HG03565 (cell line): ENCODE data around the gene SLC6A2.

Experiments
- ATAC-seq: cut with Tn5 transposase; IDR thresholded peaks from one replicate; pipeline ENCODE4 v1.9.1; 2021; ENCODE audit warnings: mild to moderate bottlenecking, moderate library complexity; ENCODE audit not compliant: unreplicated experiment

The SLC6A2 gene

DNA sequence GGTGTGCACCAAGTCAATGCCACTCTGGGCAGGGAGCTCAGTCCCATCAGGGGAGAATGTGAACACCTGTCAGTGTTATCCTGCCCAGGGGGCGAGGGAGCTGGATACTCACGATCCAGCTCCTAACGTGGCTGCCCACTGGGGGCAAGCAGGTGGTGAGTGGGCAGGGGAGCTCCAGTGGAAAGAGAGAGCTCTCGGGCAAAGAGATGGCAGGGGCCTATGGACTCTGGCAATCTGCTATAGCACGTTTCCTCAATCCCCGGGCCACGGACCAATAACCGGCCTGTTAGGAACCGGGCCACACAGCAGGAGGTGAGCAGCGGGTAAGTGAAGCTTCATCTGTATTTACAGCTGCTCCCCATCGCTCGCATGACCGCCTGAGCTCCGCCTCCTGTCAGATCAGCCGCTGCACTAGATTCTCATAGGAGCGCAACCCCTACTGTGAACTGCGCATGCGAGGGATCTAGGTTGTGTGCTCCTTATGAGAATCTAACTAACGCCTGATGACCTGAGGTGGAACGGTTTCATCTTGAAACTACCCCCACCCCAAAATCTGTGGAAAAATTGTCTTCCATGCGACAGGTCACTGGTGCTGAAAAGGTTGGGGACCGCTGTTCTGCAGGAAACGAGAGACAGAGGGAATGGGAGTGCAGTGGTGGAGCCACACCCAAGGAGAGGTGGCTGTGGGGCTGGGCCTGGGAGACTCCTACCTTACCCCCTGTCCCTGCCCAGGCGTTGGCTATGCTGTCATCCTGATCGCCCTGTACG is 15.6 kb downstream of the SLC6A2 start:
- no peak for ATAC-seq

GRCh38 chr16:55671974-55672280 is 16.1 kb downstream of the SLC6A2 start:
- no peak for ATAC-seq

- no peak for ATAC-seq
These were observed 16.7 kb downstream of the SLC6A2 start for GRCh38 chr16:55672471-55672870.

DNA sequence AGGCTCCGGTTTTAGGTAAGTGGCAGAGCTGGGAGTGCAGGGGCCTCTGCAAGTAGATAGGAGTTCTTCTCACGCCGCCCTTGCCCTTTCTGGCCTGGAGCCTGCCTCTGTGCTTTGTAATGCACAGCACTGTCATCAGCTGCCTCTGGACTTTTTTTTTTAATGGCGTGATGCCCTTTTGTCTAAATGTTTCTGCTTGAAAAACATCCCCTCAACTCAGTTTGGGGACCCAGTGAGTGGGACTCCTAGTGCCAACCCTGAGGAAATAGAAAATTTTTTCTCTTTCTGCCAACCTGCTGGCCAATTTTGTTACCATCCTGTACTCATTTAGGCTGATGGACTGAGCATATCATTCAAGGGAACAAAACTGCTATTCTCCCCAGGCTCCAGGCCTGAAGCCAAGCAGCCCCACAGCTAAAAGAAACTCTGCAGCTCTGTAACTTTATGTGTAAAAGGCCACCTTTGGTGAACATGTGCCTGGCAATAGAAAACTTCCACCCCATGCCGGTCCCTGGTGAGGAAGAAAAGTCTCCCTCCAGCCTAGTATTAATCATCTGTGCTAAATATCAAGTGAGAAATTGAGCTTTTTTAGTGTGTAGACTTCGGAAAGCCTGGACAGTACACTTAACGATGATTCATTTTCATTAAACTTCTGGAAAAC is 22.5 kb downstream of the SLC6A2 start:
- no peak for ATAC-seq

DNA sequence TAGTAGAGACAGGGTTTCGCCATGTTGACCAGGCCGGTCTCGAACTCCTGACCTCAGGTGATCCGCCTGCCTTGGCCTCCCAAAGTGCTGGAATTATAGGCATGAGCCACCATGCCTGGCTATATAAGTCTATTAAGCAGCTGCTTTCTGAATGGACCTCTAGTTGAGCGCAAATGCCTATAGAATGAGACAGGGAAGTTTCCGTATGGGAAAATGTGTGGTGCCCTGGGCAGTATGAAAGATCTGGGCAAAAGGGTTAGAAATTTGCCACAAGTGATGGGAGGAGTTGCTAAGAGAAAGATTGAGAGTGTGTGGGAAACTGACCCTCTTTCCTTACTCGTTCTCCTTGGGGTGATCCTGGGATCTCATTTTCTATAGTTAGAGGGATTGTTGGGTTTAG is 26.3 kb downstream of the SLC6A2 start:
- no peak for ATAC-seq

DNA sequence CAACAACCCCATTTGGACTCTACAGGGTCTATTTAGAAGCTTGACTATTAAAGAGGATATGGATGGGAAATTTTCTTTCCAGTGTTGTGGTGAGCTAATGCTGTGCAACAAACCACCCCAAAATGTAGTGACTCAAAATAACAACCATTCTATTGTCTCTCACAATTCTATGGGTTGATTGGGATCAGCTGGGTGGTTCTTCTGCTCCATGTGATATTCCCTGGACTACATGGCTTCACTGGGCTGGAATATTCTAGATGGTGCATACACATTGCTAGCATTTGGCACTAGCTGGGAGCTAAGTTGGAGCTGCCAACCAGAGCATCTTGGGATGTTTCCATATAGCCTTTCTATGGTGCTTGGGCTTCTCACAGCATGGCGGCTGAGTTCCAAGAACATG is 30.2 kb downstream of the SLC6A2 start:
- no peak for ATAC-seq

DNA sequence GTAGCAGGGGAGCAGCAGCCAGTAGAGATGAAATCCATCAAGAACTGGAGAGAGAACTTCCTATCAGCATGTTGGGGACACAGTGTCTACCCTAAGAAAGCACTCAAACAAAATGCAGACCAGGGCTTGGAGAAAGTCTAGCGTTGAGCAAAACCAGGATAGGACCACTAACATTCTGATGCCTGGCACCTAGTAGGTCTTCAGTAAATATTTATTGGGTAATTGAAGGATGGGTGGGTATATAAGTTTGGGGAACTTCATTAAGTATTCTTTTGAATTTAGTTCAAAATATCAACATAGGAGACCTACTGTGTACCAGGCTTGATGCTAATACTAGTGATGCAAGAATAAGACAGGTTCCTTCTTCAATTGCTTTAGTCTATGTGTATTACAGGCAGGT is 30.9 kb downstream of the SLC6A2 start:
- no peak for ATAC-seq

- no peak for ATAC-seq
These were observed 32.0 kb downstream of the SLC6A2 start for GRCh38 chr16:55687802-55688201.

DNA sequence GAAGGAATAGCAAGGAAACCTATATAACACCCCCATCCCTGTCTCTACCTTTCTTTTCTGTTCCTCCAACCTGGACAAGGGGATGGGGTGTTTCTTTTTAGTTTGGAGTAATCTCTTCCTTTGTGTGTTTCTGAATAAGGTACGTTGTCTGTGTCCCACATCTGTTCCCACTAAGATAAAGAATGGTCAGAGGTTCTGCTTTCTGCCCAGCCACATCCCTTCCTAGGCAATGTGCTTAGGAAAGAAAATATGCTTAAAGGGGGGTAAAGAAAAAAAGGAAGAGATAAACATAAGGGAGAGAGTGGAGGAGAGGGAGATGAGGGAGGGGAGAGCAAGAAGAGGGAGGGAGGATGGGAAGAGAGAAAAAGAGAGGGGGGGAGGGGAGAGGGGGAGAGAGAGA is 35.1 kb downstream of the SLC6A2 start:
- ATAC-seq = no peak

GRCh38 chr16:55691771-55692170 is 36.0 kb downstream of the SLC6A2 start:
- no peak for ATAC-seq

- no peak for ATAC-seq
These were observed 39.8 kb downstream of the SLC6A2 start for GRCh38 chr16:55695595-55695994.

GRCh38 chr16:55697867-55698266 is 42.1 kb downstream of the SLC6A2 start:
- ATAC-seq = no peak

- ATAC-seq = no peak
These were observed 42.5 kb downstream of the SLC6A2 start for GRCh38 chr16:55698331-55698730.

- no peak for ATAC-seq
These were observed 43.2 kb downstream of the SLC6A2 start for GRCh38 chr16:55698946-55699345.

GRCh38 chr16:55699616-55700015 is 43.8 kb downstream of the SLC6A2 start:
- ATAC-seq = no peak

- ATAC-seq = no peak
These were observed 44.3 kb downstream of the SLC6A2 start for GRCh38 chr16:55700067-55700466.

DNA sequence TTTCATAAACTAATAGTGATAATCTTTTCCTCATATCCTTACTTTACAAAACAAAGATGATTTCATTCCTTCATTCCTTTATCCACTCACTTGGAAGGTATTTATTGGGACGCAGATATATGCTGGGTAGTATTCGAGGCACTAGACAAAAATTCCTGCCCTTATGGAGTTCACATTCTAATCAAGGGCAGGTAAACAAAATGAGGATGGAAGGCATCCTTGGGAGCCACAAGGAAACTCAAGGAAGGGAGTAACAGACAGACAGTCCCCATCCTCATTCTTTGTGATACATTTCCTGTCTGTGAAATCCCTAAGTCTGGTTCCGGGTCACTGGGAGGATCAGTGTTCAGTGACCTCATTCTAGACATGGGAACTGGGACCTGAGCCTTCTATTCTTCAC is 45.2 kb downstream of the SLC6A2 start:
- ATAC-seq = no peak

DNA sequence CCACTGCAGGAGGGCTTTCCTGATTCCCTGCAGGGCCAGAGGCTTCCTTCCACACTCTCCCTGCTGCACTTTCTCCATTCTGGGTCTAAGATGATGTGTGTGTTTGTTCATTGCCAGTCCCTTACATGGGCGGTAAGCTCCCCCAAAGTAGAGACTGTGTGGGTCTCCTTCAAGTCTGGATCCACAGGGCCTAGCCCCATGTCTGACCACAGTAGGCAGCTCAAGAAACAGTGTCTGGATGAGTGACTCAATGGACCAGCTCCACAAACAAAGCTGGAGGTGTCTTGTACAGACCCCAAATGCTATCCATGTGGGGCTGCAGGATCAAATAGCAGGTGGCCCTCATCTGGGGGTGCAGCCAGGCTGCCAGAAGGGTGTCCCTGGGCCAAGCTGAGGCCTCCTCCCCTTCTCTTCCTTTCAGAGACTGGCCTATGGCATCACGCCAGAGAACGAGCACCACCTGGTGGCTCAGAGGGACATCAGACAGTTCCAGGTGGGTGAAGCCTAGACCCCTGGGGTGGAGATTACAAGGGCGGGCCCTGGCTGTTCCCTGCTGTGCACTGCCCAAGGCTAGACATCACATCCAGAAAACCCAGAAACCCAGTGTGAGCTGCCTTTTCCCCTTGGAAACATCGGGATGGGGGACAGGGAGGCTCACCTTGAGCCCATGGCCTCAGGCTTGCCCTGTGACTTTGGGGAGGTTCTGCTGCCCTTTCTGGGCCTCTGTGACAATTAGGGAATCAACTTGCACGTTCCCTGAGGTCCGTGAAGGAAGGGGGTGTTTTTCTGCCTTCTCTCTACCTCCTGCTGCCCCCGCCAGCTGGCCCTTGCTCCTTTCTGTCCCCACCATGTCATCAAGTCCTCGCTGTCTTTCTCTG is 45.9 kb downstream of the SLC6A2 start:
- ATAC-seq = no peak

DNA sequence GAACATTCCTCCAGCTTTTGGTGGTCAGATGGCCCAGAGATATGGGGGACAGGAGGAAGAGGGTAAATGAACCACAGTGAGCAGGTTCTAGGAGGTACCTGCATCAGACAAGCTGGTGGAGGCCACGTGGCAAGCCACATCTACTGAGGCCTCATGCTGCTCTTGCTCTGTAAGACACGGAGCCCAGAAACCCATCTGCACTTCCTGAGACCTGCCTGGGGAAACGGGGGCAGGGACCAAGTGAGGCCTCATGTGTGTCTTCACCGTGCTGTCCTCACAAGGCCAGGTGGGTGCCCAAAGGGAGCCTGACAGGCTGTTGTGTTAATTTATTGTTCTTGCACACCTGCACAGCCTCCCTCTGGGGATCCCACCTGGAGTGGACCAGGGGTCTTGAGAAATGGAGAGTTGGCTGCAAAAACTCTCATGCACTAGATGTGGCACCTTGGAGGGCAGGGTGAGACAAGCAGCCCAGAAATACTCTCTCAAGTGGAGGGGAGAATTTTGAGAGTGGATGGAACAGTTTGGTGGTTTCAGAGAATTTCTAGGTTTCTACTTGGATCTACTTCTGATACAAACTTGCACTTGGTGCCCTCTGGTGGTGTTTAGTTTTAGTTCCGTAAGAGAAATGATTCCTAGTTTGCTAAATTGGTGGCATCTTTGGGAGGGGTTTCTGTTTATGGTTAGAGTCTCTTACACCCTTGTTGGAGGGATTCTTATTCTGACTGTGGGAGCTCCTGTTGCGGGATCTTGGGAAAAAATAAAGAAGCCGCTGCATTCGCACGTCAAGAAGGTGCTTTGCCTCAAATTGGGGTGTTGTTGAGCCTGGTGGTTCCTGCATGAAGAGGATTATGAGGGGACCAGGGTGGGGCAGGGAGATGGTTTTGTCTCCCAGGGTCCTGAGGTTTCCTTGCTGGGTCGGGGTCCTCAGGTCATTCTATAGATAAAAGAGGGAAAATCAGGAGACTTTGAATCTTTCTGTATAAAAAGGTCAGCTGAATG is 47.5 kb downstream of the SLC6A2 start:
- ATAC-seq = no peak

DNA sequence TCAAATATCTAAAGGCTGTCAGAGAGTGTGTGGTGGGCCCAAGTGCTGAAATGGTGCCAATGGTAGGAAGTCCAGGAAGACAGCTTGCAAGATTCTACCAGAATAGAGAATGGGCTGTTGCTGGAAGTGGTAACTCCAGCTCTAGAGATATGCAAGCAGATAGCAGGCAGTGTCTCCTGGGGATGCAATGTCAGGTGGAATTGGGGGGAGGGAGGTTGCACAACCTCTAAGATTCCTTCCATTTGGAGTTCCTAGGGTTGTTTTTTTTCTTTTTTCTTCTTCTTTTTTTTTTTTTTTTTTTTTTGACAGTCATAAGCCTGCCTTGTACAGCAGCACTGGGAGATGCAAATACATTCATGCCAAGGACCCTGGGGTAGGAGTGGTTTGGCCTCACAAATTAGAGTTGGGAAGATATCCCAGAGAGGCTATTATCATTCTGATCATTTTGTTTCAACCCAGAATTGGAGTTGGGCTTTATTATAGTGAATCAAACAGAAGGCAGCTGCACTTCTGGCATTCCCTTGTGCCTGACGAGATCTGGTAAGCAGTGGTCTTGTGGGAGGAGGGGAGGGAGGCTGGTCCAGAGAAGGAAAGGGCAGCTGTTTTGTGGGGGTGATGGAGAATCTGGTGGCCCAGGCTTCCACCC is 51.1 kb downstream of the SLC6A2 start:
- no peak for ATAC-seq
